GM12873 (cell line): ENCODE results near the gene BCL2L1.

Experiments used
- TF ChIP-seq, protein P1 (sequence below): IDR thresholded peaks from 2 replicates; pipeline ENCODE4 v1.5.1; 2012; ENCODE audit warnings: low read depth, mild to moderate bottlenecking, moderate library complexity, low read length, control low read depth; ENCODE audit not compliant: insufficient read depth; ENCODE audit errors: missing control alignments

The BCL2L1 gene

GRCh38 chr20:31638816-31639215, 83.9 kb downstream of the BCL2L1 start:
- TF ChIP-seq, protein P1, sequence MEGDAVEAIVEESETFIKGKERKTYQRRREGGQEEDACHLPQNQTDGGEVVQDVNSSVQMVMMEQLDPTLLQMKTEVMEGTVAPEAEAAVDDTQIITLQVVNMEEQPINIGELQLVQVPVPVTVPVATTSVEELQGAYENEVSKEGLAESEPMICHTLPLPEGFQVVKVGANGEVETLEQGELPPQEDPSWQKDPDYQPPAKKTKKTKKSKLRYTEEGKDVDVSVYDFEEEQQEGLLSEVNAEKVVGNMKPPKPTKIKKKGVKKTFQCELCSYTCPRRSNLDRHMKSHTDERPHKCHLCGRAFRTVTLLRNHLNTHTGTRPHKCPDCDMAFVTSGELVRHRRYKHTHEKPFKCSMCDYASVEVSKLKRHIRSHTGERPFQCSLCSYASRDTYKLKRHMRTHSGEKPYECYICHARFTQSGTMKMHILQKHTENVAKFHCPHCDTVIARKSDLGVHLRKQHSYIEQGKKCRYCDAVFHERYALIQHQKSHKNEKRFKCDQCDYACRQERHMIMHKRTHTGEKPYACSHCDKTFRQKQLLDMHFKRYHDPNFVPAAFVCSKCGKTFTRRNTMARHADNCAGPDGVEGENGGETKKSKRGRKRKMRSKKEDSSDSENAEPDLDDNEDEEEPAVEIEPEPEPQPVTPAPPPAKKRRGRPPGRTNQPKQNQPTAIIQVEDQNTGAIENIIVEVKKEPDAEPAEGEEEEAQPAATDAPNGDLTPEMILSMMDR, result no peak

DNA sequence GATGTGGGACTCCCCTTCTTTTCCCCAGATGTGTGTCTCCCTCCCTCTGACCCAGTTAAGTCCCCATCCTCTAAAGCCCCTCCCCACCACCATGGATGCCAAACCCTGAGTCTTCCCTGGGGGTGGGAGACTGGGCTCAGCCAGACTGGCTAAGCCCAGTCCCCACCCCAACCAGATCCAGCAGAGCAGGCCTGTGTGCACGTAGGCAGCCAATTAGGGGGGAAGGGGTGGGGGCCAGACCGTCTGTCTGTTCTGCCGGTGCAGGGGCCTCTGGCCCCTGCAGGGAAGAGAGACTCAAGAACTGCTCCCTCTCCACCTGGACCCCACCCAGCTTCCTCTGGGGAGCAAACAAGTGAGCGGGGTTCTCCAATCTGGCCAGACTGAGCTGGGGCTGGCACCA, 84.4 kb downstream of the BCL2L1 start:
- TF ChIP-seq, protein P1, result no peak

GRCh38 chr20:31637660-31638059, 85.0 kb downstream of the BCL2L1 start, which contains the start of gene COX4I2:
COX4I2 (plus strand) TSS chr20:31637912; CDS start chr20:31639018, 1,106 bp downstream.
- TF ChIP-seq, protein P1, result no peak

- TF ChIP-seq, protein P1, result no peak
Observed at GRCh38 chr20:31633339-31633914, 89.2 kb downstream of the BCL2L1 start.

- TF ChIP-seq, protein P1, result no peak
Observed at GRCh38 chr20:31632548-31633338, 89.9 kb downstream of the BCL2L1 start.

DNA sequence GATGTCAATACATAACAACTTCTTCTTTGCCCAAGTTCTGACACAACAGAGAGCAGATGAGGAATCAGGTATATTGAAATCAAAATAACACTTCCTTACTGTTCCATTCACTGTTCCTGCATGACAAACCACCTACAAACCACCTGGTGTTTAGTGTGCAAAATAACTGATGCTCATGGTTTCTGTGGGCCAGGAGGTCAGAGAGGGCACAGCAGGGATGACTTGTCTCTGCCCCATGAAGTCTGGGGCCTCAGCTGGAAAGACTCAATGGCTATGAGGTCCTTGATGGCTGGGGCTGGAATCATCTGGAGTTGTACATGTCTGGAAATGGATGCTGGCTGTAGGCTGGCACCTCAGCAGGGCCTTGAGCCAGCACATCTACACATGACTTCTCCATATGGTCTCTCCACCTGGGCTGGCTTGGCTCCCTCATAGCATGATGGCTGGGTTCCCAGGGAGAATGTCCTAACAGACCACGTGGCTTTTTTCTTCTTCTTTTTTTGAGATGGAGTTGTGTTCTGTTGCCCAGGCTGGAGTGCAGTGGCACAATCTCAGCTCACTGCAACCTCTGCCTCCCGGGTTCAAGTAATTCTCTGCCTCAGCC, 92.4 kb downstream of the BCL2L1 start:
- TF ChIP-seq, protein P1, result no peak

GRCh38 chr20:31620246-31620645, 102.4 kb downstream of the BCL2L1 start:
- TF ChIP-seq, protein P1, result no peak
